VCaP (cell line): ENCODE data around the gene ALOX5AP.

Experiments
- H3K27ac ChIP-seq: fragments of 450-650 bp; 2 replicates; pipeline ENCODE4 v1.5.1; 2017
- CTCF ChIP-seq: fragments of 450-650 bp; conservative IDR thresholded peaks from 2 replicates; pipeline ENCODE4 v1.5.1; 2017; ENCODE audit warnings: mild to moderate bottlenecking, moderate library complexity

Gene ALOX5AP

DNA sequence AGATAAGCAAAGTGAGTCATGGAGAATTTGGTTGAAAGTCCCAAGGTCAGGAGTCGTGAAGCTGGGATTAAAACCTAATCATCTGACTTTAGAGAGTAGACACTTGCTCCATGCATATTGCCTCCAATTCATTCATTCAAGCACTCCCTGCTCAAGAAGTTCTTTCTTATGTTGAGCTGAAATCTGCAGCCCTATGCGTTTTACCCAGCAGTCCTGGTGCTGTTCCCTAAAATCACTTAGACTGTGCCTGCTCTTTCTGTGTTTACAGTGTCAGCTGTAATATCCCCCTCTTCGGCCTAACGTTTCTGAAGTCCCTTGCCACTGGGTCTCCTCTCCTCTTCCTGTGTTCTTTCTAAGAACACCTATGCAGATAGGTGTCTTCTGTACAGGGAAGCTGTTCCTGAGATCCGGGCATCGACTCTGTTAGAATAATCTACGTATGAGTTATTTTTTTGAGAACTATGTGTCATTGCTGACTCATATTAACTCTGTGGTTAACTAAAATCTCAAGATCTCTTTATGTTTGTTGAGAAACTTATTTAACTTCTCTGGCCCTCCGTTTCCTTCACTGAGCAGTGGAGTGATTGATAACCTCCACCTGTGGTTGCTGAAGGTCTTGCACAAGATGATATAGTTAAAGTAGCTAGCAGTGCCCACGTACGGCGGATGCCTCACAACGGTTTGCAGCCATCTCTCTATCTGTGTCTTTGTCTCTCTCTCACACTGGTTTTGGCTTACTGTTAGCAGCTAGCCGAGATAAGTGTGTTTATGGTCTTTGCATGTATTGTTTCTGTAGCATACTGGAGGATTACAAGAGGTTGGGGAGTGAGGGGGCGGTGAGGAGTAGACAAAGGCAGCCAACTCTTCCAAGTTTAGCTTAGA, 4.7 kb downstream of the ALOX5AP start:
- H3K27ac ChIP-seq: no peak overlapping the region
- no peak for TF ChIP-seq CTCF

- H3K27ac ChIP-seq: no peak overlapping the region
- TF ChIP-seq CTCF: no peak
These were observed 7.6 kb downstream of the ALOX5AP start for GRCh38 chr13:30742901-30743300.

- no peak overlapping the region for H3K27ac ChIP-seq
- no peak for TF ChIP-seq CTCF
These were observed 8.1 kb downstream of the ALOX5AP start for GRCh38 chr13:30743319-30744055.

- no peak for TF ChIP-seq CTCF
- H3K27ac ChIP-seq: no peak overlapping the region
These were observed 8.8 kb downstream of the ALOX5AP start for GRCh38 chr13:30744056-30744680.

DNA sequence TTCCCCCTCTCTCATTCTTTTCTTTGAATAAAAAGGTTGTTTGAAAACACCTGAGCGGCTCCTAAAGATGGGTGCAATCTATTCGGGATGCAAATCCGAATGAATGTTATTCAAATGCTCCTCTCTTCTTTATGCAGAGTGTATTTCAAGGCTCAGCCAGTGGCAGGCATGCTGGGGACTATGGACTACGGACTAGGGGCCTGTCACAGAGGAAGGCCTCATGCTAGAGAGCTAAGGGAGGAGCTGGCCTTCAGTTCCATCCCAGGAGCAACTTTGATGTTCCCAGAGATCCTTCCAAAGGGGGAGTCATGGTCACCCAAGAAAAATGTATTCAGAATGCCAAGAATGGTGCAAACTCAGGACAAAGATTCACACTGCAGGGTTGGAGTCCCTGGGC, 9.3 kb downstream of the ALOX5AP start:
- H3K27ac ChIP-seq: no peak overlapping the region
- TF ChIP-seq CTCF: no peak

GRCh38 chr13:30745906-30746686, 10.8 kb downstream of the ALOX5AP start:
- no peak overlapping the region for H3K27ac ChIP-seq
- TF ChIP-seq CTCF: no peak
